OCI-LY7 (cell line): ENCODE measurements around the gene TXNDC15. TPM values are rescaled to one million over a fixed set of nuclear protein-coding genes. Genes with fewer than 3 reads are reported as not detected.

Source experiments
- BruUV-seq: library from RNA; stranded (reverse); fragments of 400-500 nt; replicated peaks from 2 replicates; lab custom pipeline; 2021; lab: Mats Ljungman, UMichigan
- CTCF ChIA-PET: fragments of 300-600 bp; sonication (Branson Sonifier 250); formaldehyde crosslinking; loops from one replicate; lab custom pipeline; 2022; ENCODE audit warnings: antibody characterized with exemption; ENCODE audit not compliant: unreplicated experiment; lab: Charles Lee
- POLR2A ChIA-PET: fragments of 300-600 bp; sonication (Branson Sonifier 250); formaldehyde crosslinking; loops from one replicate; lab custom pipeline; 2022; ENCODE audit warnings: antibody characterized with exemption; lab: Charles Lee
- DNase-seq: peaks from one replicate; pipeline ENCODE4 v3.0.0-alpha.2; 2015; ENCODE audit warnings: low spot score
- H2AFZ ChIP-seq: fragments of 200-600 bp; sonication (generic), shearing (Covaris generic); 2 replicates; pipeline ENCODE4 v1.6.1; 2014; ENCODE audit warnings: mild to moderate bottlenecking, antibody characterized with exemption, low read length, moderate library complexity
- H3K27ac ChIP-seq: fragments of 200-600 bp; sonication (generic); 2 replicates; pipeline ENCODE4 v1.5.1; 2014; ENCODE audit warnings: mixed run types, low read depth, mild to moderate bottlenecking, moderate library complexity, low read length, inconsistent platforms; ENCODE audit not compliant: poor library complexity, severe bottlenecking
- H3K36me3 ChIP-seq: fragments of 200-600 bp; sonication (generic); 2 replicates; pipeline ENCODE4 v1.6.1; 2014; ENCODE audit warnings: mild to moderate bottlenecking, antibody characterized with exemption, low read length, moderate library complexity, mixed read lengths; ENCODE audit not compliant: insufficient read depth
- H3K4me1 ChIP-seq: fragments of 200-600 bp; sonication (generic); 2 replicates; pipeline ENCODE4 v1.5.1; 2014; ENCODE audit warnings: mild to moderate bottlenecking, low read length; ENCODE audit not compliant: insufficient read depth, poor library complexity, severe bottlenecking
- H3K4me2 ChIP-seq: fragments of 200-600 bp; sonication (generic); 2 replicates; pipeline ENCODE4 v1.6.1; 2014; ENCODE audit warnings: mild to moderate bottlenecking, low read length
- H3K4me3 ChIP-seq: fragments of 200-600 bp; sonication (generic); 2 replicates; pipeline ENCODE4 v1.5.1; 2014; ENCODE audit warnings: mild to moderate bottlenecking, low read depth, low read length; ENCODE audit not compliant: poor library complexity, severe bottlenecking
- H3K79me2 ChIP-seq: fragments of 200-600 bp; sonication (generic); 2 replicates; pipeline ENCODE4 v1.6.1; 2016; ENCODE audit warnings: low read depth, mild to moderate bottlenecking, low read length, moderate library complexity, mixed read lengths; ENCODE audit not compliant: insufficient read depth
- H3K9me2 ChIP-seq: fragments of 200-600 bp; sonication (generic); 2 replicates; pipeline ENCODE4 v1.6.1; 2016; ENCODE audit warnings: mild to moderate bottlenecking, low read length, mixed read lengths; ENCODE audit not compliant: insufficient read depth
- H3K9me3 ChIP-seq: fragments of 200-600 bp; sonication (generic); 2 replicates; pipeline ENCODE4 v1.6.1; 2014; ENCODE audit warnings: mild to moderate bottlenecking, mixed run types, low read length, mixed read lengths
- H4K20me1 ChIP-seq: fragments of 200-600 bp; sonication (generic); 2 replicates; pipeline ENCODE4 v1.6.1; 2014; ENCODE audit warnings: mild to moderate bottlenecking, antibody characterized with exemption, low read length, moderate library complexity, mixed read lengths; ENCODE audit not compliant: insufficient read depth
- CTCF ChIP-seq: fragments of 200-600 bp; sonication (generic); conservative IDR thresholded peaks from 2 replicates; pipeline ENCODE4 v1.5.1; 2014; ENCODE audit warnings: mild to moderate bottlenecking, antibody characterized with exemption, low read length, moderate library complexity, mixed read lengths
- EZH2phosphoT487 ChIP-seq: fragments of 200-600 bp; sonication (generic); IDR thresholded peaks from 2 replicates; pipeline ENCODE4 v1.6.1; 2018; ENCODE audit warnings: low read depth, borderline replicate concordance, mild to moderate bottlenecking, mixed run types, antibody characterized with exemption, low read length, moderate library complexity, mixed read lengths
- intact Hi-C: fragments of 100-400 bp; cut with micrococcal nuclease; formaldehyde crosslinking; loops from one replicate; pipeline ENCODE4 v1.10.0; 2022; ENCODE audit not compliant: unreplicated experiment
- total RNA-seq, 2 experiments: library from RNA; depleted of rRNA in 1 of 2; stranded (reverse); fragments of >200 nt in 1 of 2; shearing (Covaris generic) in 1 of 2; gene quantifications; 2 replicates each; pipeline ENCODE4 v1.2.3, GENCODE V29; 2014 to 2022

Gene TXNDC15
- total RNA-seq, 2 experiments from 2014 or later = 20.6 to 31.1 TPM

DNA sequence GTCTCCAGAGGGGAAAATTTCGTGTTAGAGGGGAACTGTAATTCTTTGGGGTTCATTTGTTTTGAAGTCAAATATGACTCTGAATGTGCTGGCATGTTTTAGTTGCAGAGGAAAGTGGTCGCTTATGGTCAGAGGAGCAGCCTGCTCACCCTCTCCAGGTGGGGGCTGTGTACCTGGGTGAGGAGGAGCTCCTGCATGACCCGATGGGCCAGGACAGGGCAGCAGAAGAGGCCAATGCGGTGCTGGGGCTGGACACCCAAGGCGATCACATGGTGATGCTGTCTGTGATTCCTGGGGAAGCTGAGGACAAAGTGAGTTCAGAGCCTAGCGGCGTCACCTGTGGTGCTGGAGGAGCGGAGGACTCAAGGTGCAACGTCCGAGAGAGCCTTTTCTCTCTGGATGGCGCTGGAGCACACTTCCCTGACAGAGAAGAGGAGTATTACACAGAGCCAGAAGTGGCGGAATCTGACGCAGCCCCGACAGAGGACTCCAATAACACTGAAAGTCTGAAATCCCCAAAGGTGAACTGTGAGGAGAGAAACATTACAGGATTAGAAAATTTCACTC lies 13.5 kb downstream of the TXNDC15 start:
- Histone ChIP-seq H3K79me2 (peaks cover 14% of the 10 kb centered on the region), H3K4me1 (no peaks in the 10 kb centered on the region), H3K27ac (no peak overlapping the region), H3K9me2 (no peaks in the 10 kb centered on the region), H4K20me1 (0 out of 2 replicates have a peak, but pooled peaks cover 7% of the 10 kb centered on the region), H2AFZ (no peak overlapping the region), H3K36me3 (peaks cover 40% of the 10 kb centered on the region), H3K4me2 (no peak overlapping the region), H3K9me3 (no peaks in the 10 kb centered on the region), H3K4me3 (no peak overlapping the region)
- CTCF ChIA-PET = no interaction called here
- POLR2A ChIA-PET = interaction anchor here (0.6 kb wide), 1 partner anchor 51 kb away, joined by 3 read pairs; no protein-coding TSS in a partner anchor
- no TSS peak for BruUV-seq
- DNase-seq = no peak
- intact Hi-C loops = no loop called here
- TF ChIP-seq EZH2phosphoT487 = no peak
- TF ChIP-seq CTCF = no peak

- no TSS peak for BruUV-seq
- H3K4me3 ChIP-seq = no peak overlapping the region
- CTCF ChIA-PET = no interaction called here
- no peaks in the 10 kb centered on the region for H3K9me3 ChIP-seq
- no peaks in the 10 kb centered on the region for H3K9me2 ChIP-seq
- no peak overlapping the region for H3K27ac ChIP-seq
- H4K20me1 ChIP-seq = 0 out of 2 replicates have a peak, but pooled peaks cover 7% of the 10 kb centered on the region
- H3K4me2 ChIP-seq = no peak overlapping the region
- intact Hi-C loops = no loop called here
- POLR2A ChIA-PET = interaction anchor here (0.7 kb wide), 1 partner anchor 85 kb away, joined by 3 read pairs; no protein-coding TSS in a partner anchor
- peaks cover 47% of the 10 kb centered on the region for H3K36me3 ChIP-seq
- peaks cover 15% of the 10 kb centered on the region for H3K79me2 ChIP-seq
- no peaks in the 10 kb centered on the region for H3K4me1 ChIP-seq
- no peak for TF ChIP-seq EZH2phosphoT487
- TF ChIP-seq CTCF = no peak
- DNase-seq = no peak
- no peak overlapping the region for H2AFZ ChIP-seq
Observed at GRCh38 chr5:134889335-134889734, 15.2 kb downstream of the TXNDC15 start.

DNA sequence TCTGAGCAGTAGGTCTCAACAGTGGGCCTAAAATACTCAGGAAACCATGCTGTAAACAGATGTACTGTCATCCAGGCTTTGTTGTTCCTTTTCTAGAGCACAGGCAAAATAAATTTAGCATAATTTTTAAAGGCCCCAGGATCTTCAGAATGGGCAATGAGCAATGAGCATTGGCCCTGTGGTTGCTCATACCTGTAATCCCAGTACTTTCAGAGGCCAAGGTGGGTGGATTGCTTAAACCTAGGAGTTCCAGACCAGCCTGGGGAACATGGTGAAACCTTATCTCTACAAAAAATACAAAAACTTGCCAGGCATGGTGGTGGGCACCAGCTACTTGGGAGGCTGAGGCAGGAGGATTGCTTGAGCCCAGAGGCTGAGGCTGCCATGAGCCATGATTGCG lies 17.3 kb downstream of the TXNDC15 start:
- peaks cover 7% of the 10 kb centered on the region; the same call in 1 of the 2 replicates for H3K79me2 ChIP-seq
- no peak for DNase-seq
- BruUV-seq = no TSS peak
- no peak overlapping the region for H2AFZ ChIP-seq
- no peaks in the 10 kb centered on the region for H3K9me3 ChIP-seq
- H3K4me3 ChIP-seq = no peak overlapping the region
- ChIA-PET CTCF (no interaction called here), POLR2A (interaction anchor here (0.5 to 1.1 kb wide), 3 partner anchors 10 to 15 kb away, joined by 3 to 5 read pairs (median 4); no protein-coding TSS in a partner anchor)
- H3K27ac ChIP-seq = no peak overlapping the region
- no peak overlapping the region for H3K4me2 ChIP-seq
- TF ChIP-seq CTCF (no peak), EZH2phosphoT487 (no peak)
- 0 out of 2 replicates have a peak, but pooled peaks cover 1% of the 10 kb centered on the region for H4K20me1 ChIP-seq
- intact Hi-C loops = no loop called here
- no peaks in the 10 kb centered on the region for H3K4me1 ChIP-seq
- H3K9me2 ChIP-seq = no peaks in the 10 kb centered on the region
- peaks cover 67% of the 10 kb centered on the region for H3K36me3 ChIP-seq
